Hematopoietic multipotent progenitor cell treated with erythropoietin and hydrocortisone succinate and interleukin-3 and kit ligand, for 15 days (in vitro differentiated cells): ENCODE data around the gene TBC1D22A.

Experiments
- DNase-seq: peaks from one replicate; pipeline ENCODE4 v3.0.0-alpha.2; 2015; ENCODE audit warnings: low spot score

The TBC1D22A gene

GRCh38 chr22:47201996-47202818, 439.8 kb downstream of the TBC1D22A start:
- DNase-seq, result no peak

- DNase-seq, result no peak
These were observed 440.5 kb downstream of the TBC1D22A start for GRCh38 chr22:47202819-47203553.

- DNase-seq, result no peak
These were observed 441.1 kb downstream of the TBC1D22A start for GRCh38 chr22:47203554-47203991.

GRCh38 chr22:47204002-47204979, 441.8 kb downstream of the TBC1D22A start:
- DNase-seq, result no peak

- DNase-seq, result no peak
These were observed 442.6 kb downstream of the TBC1D22A start for GRCh38 chr22:47205081-47205491.

GRCh38 chr22:47205554-47205953, 443.1 kb downstream of the TBC1D22A start:
- DNase-seq, result no peak

- DNase-seq, result no peak
These were observed 443.7 kb downstream of the TBC1D22A start for GRCh38 chr22:47206164-47206563.

- no peak for DNase-seq
These were observed 444.3 kb downstream of the TBC1D22A start for GRCh38 chr22:47206666-47207218.

GRCh38 chr22:47207387-47207786, 444.9 kb downstream of the TBC1D22A start:
- no peak for DNase-seq

- no peak for DNase-seq
These were observed 445.6 kb downstream of the TBC1D22A start for GRCh38 chr22:47207846-47208554.

- DNase-seq, result no peak
These were observed 446.2 kb downstream of the TBC1D22A start for GRCh38 chr22:47208630-47209029.

- no peak for DNase-seq
These were observed 446.6 kb downstream of the TBC1D22A start for GRCh38 chr22:47209040-47209514.

- no peak for DNase-seq
These were observed 447.1 kb downstream of the TBC1D22A start for GRCh38 chr22:47209547-47210023.

GRCh38 chr22:47210112-47210657, 447.7 kb downstream of the TBC1D22A start:
- no peak for DNase-seq

- DNase-seq, result no peak
These were observed 448.2 kb downstream of the TBC1D22A start for GRCh38 chr22:47210686-47211085.

GRCh38 chr22:47213571-47214230, 451.3 kb downstream of the TBC1D22A start:
- DNase-seq, result peak; percentile 17

- DNase-seq, result no peak
These were observed 453.4 kb downstream of the TBC1D22A start for GRCh38 chr22:47215851-47216250.

GRCh38 chr22:47218671-47219070, 456.2 kb downstream of the TBC1D22A start:
- no peak for DNase-seq

- DNase-seq, result no peak
These were observed 457.3 kb downstream of the TBC1D22A start for GRCh38 chr22:47219789-47220188.

- no peak for DNase-seq
These were observed 458.3 kb downstream of the TBC1D22A start for GRCh38 chr22:47220752-47221151.
